PC-3 (cell line): ENCODE measurements around the gene GSDME. TPM values are rescaled to one million over a fixed set of nuclear protein-coding genes. Genes with fewer than 3 reads are reported as not detected.

ENCODE experiments used
- ATAC-seq: fragments of 200-7000 bp; cut with Tn5 transposase; 2 replicates; pipeline ENCODE4 v1.9.1; 2020; ENCODE audit warnings: mild to moderate bottlenecking, moderate library complexity
- BruUV-seq: library from RNA; stranded (reverse); fragments of 400-500 nt; replicated peaks from 2 replicates; lab custom pipeline; 2021; lab: Mats Ljungman, UMichigan
- CTCF ChIA-PET: fragments of 300-600 bp; sonication (Branson Sonifier 250); formaldehyde crosslinking; loops from one replicate; lab custom pipeline; 2022; ENCODE audit warnings: antibody characterized with exemption; lab: Charles Lee
- POLR2A ChIA-PET: fragments of 300-600 bp; sonication (Branson Sonifier 250); formaldehyde crosslinking; loops from one replicate; lab custom pipeline; 2022; ENCODE audit warnings: antibody characterized with exemption; ENCODE audit not compliant: unreplicated experiment; lab: Charles Lee
- DNase-seq: peaks from one replicate; pipeline ENCODE4 v3.0.0-alpha.2; 2015
- H2AFZ ChIP-seq: fragments of 300-600 bp; sonication (generic); 2 replicates; pipeline ENCODE4 v1.6.0; 2016; ENCODE audit warnings: antibody characterized with exemption, low read length
- H3F3A ChIP-seq: fragments of 300-600 bp; sonication (generic); one replicate; pipeline ENCODE4 v1.6.0; 2017; ENCODE audit warnings: antibody characterized with exemption, low read length, control low read depth, mild to moderate bottlenecking; ENCODE audit not compliant: unreplicated experiment
- H3K27ac ChIP-seq: fragments of 300-600 bp; sonication (generic); 2 replicates; pipeline ENCODE4 v1.5.1; 2016; ENCODE audit warnings: mild to moderate bottlenecking, low read length
- H3K27me3 ChIP-seq: fragments of 300-600 bp; sonication (generic); 2 replicates; pipeline ENCODE4 v1.6.1; 2016; ENCODE audit warnings: low read length, mixed read lengths
- H3K36me3 ChIP-seq: fragments of 300-600 bp; sonication (generic); 2 replicates; pipeline ENCODE4 v1.6.1; 2016; ENCODE audit warnings: low read depth, mixed run types, low read length, mixed read lengths
- H3K4me1 ChIP-seq: fragments of 300-600 bp; sonication (generic); 2 replicates; pipeline ENCODE4 v1.5.1; 2016; ENCODE audit warnings: low read length; ENCODE audit not compliant: insufficient read depth
- H3K4me2 ChIP-seq: fragments of 300-600 bp; sonication (generic); 2 replicates; pipeline ENCODE4 v1.6.0; 2016; ENCODE audit warnings: low read length
- H3K4me3 ChIP-seq: fragments of 300-600 bp; sonication (generic); 2 replicates; pipeline ENCODE4 v1.5.1; 2016; ENCODE audit warnings: mild to moderate bottlenecking, low read length, mixed read lengths
- H3K79me2 ChIP-seq: fragments of 300-600 bp; sonication (generic); 2 replicates; pipeline ENCODE4 v1.6.1; 2017; ENCODE audit warnings: low read length, mixed read lengths
- H3K9ac ChIP-seq: fragments of 300-600 bp; sonication (generic); 2 replicates; pipeline ENCODE4 v1.6.0; 2016; ENCODE audit warnings: mild to moderate bottlenecking, low read length
- H3K9me2 ChIP-seq: fragments of 300-600 bp; sonication (generic); replicated peaks from 2 replicates; pipeline ENCODE4 v1.6.1; 2016; ENCODE audit warnings: mixed run types, low read length, mixed read lengths
- H3K9me3 ChIP-seq: fragments of 300-600 bp; sonication (generic); 2 replicates; pipeline ENCODE4 v1.6.1; 2016; ENCODE audit warnings: low read length, mixed read lengths
- H4K20me1 ChIP-seq: fragments of 300-600 bp; sonication (generic); 2 replicates; pipeline ENCODE4 v1.6.1; 2016; ENCODE audit warnings: low read length, mixed read lengths
- EZH2 ChIP-seq: fragments of 300-600 bp; sonication (generic); IDR thresholded peaks from one replicate; pipeline ENCODE4 v1.6.1; 2017; ENCODE audit warnings: antibody characterized with exemption, mild to moderate bottlenecking, low read length; ENCODE audit not compliant: unreplicated experiment
- EZH2phosphoT487 ChIP-seq: fragments of 300-600 bp; sonication (generic); IDR thresholded peaks from 2 replicates; pipeline ENCODE4 v1.6.1; 2018; ENCODE audit warnings: mild to moderate bottlenecking, antibody characterized with exemption, low read length, borderline replicate concordance
- intact Hi-C: fragments of 100-400 bp; cut with micrococcal nuclease; formaldehyde crosslinking; loops from 2 replicates; pipeline ENCODE4 v1.9.0; 2023
- total RNA-seq: library from RNA; depleted of rRNA; stranded (reverse); fragments of >200 nt; gene quantifications from 2 replicates; pipeline ENCODE4 v1.2.3, GENCODE V29; 2014
- TF ChIP-seq, protein P1 (sequence below): fragments of 300-600 bp; sonication (generic); conservative IDR thresholded peaks from 2 replicates; pipeline ENCODE4 v1.5.1; 2017; ENCODE audit warnings: antibody characterized with exemption, low read depth, mild to moderate bottlenecking, low read length

Gene GSDME
- total RNA-seq, 1 experiment from 2014 or later, result 12.0 TPM

DNA sequence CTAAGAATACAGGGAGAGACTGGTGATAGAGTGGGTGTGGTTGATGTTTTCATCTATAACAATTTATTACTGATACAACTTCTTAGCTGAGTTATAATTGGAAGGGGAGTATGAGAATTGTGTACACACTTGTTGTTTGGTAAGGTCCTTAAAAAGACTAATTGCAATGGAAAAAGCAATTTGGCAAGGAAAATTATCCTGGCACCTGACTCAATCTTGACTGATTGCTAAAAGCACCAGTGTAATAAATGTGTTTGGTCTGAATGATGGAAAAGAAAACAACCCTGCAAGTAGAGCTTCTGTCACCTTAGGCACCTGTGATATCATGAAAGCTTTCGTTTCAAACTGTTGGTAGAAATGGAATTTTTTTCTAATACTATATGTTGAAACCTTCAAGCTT lies 6.7 kb upstream of the GSDME start:
- H3K9ac ChIP-seq, result no peak overlapping the region
- DNase-seq (no peak), ATAC-seq (no peak)
- TF ChIP-seq EZH2 (no peak), EZH2phosphoT487 (no peak)
- TF ChIP-seq, protein P1, sequence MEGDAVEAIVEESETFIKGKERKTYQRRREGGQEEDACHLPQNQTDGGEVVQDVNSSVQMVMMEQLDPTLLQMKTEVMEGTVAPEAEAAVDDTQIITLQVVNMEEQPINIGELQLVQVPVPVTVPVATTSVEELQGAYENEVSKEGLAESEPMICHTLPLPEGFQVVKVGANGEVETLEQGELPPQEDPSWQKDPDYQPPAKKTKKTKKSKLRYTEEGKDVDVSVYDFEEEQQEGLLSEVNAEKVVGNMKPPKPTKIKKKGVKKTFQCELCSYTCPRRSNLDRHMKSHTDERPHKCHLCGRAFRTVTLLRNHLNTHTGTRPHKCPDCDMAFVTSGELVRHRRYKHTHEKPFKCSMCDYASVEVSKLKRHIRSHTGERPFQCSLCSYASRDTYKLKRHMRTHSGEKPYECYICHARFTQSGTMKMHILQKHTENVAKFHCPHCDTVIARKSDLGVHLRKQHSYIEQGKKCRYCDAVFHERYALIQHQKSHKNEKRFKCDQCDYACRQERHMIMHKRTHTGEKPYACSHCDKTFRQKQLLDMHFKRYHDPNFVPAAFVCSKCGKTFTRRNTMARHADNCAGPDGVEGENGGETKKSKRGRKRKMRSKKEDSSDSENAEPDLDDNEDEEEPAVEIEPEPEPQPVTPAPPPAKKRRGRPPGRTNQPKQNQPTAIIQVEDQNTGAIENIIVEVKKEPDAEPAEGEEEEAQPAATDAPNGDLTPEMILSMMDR, result no peak
- no peaks in the 10 kb centered on the region for H3K27me3 ChIP-seq
- no peaks in the 10 kb centered on the region for H4K20me1 ChIP-seq
- ChIA-PET POLR2A (no interaction called here), CTCF (no interaction called here)
- no peaks in the 10 kb centered on the region for H3F3A ChIP-seq
- intact Hi-C loops, result no loop called here
- no peaks in the 10 kb centered on the region for H3K9me2 ChIP-seq
- no peak overlapping the region for H3K4me3 ChIP-seq
- H3K36me3 ChIP-seq, result no peaks in the 10 kb centered on the region
- no peak overlapping the region for H3K4me2 ChIP-seq
- H3K9me3 ChIP-seq, result no peaks in the 10 kb centered on the region
- H3K4me1 ChIP-seq, result no peaks in the 10 kb centered on the region
- H3K79me2 ChIP-seq, result no peaks in the 10 kb centered on the region
- no TSS peak for BruUV-seq
- H2AFZ ChIP-seq, result no peak overlapping the region
- no peak overlapping the region for H3K27ac ChIP-seq

DNA sequence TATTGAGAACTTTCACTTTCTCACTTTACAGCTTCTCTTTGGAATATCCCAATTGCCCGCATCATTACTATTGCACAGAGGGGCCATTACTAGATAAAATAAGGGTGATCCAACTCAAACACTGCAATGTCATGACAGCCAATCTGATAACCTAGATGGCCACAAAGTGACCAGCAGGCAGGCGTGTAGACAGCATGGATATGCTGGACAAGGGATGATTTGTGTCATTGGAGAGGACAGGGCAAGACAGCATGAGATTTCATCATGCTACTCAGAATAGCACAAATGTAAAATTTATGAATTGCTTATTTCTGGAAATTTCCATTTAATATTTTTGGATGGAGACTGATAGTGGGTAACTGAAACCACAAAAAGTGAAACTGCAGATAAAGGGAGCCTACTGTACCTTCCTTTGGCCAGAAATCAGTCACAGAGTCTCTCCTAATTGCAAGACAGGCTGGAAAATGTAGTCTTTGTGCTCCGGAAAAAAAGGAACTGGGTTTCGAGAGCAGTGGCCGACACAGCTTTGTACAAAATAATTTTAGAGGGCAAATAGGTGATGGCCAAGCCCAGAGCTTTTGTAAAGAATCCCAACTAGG lies 6.1 kb upstream of the GSDME start:
- DNase-seq (no peak), ATAC-seq (no peak)
- no peak overlapping the region for H3K27ac ChIP-seq
- H3K27me3 ChIP-seq, result no peaks in the 10 kb centered on the region
- no peaks in the 10 kb centered on the region for H3F3A ChIP-seq
- no peaks in the 10 kb centered on the region for H3K36me3 ChIP-seq
- H3K4me3 ChIP-seq, result no peak overlapping the region
- no peaks in the 10 kb centered on the region for H4K20me1 ChIP-seq
- H3K9me2 ChIP-seq, result no peaks in the 10 kb centered on the region
- BruUV-seq, result no TSS peak
- no peaks in the 10 kb centered on the region for H3K79me2 ChIP-seq
- H3K9me3 ChIP-seq, result no peaks in the 10 kb centered on the region
- POLR2A ChIA-PET, result no interaction called here
- no peaks in the 10 kb centered on the region for H3K4me1 ChIP-seq
- TF ChIP-seq EZH2phosphoT487, result no peak
- H3K9ac ChIP-seq, result no peak overlapping the region
- intact Hi-C loops, result no loop called here
- H3K4me2 ChIP-seq, result no peak overlapping the region
- H2AFZ ChIP-seq, result no peak overlapping the region
- CTCF ChIA-PET, result no interaction called here

DNA sequence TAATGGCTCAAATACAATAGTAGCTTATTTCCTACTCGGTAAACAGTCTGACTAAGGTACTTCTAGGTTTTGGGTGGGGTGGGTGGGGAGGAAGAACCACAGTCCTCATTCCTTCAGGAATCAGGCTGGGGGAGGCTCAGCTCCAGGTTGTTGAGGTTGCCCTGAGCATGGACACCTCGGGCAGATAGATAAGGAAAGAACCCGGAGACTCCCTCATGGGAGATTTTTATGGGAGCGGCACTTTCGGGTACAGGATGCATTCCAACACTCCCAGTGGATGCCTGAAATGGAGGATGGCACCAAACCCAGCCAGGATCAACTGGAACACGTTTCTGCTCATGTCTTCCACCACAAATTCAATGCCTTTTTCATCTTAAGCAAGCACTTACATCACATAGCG lies 5.5 kb upstream of the GSDME start:
- ATAC-seq (no peak), DNase-seq (no peak)
- H3K9ac ChIP-seq, result no peak overlapping the region
- no peak overlapping the region for H3K27ac ChIP-seq
- H3K4me2 ChIP-seq, result no peak overlapping the region
- intact Hi-C loops, result no loop called here
- CTCF ChIA-PET, result no interaction called here
- no peak overlapping the region for H2AFZ ChIP-seq
- peaks cover 4% of the 10 kb centered on the region; the same call in 1 of the 2 replicates for H3K4me1 ChIP-seq
- no TSS peak for BruUV-seq
- H3F3A ChIP-seq, result no peaks in the 10 kb centered on the region
- no peaks in the 10 kb centered on the region for H3K27me3 ChIP-seq
- POLR2A ChIA-PET, result no interaction called here
- TF ChIP-seq EZH2, result no peak
- TF ChIP-seq, protein P1, result no peak
- H3K9me3 ChIP-seq, result no peaks in the 10 kb centered on the region
- no peaks in the 10 kb centered on the region for H3K79me2 ChIP-seq
- no peaks in the 10 kb centered on the region for H4K20me1 ChIP-seq
- no peak overlapping the region for H3K4me3 ChIP-seq
- no peaks in the 10 kb centered on the region for H3K36me3 ChIP-seq
- H3K9me2 ChIP-seq, result no peaks in the 10 kb centered on the region
